ENCODE measurements around the gene BCL3. TPM values are rescaled to one million over a fixed set of nuclear protein-coding genes. Genes with fewer than 3 reads are reported as not detected.

BCL3 gene
- total and polyA plus RNA-seq, 2 of the 13 experiments (the other 11 are each of a cell fraction or from before 2014, with no cell fraction given), result 2.3 to 4.0 TPM

- no peak for TF ChIP-seq HNF1A (IDR thresholded peaks at IDR 0.05; ENCODE audit: low read depth)
- no peak for TF ChIP-seq HNF1A (CRISPR knock-in tag; IDR thresholded peaks at IDR 0.05; ENCODE audit: borderline replicate concordance)
- no peak for TF ChIP-seq ESRRA (CRISPR knock-in tag; IDR thresholded peaks at IDR 0.05; ENCODE audit: low read depth)
Measured at GRCh38 chr19:44753932-44754749, 5.6 kb downstream of the BCL3 start (continued).

- no TSS peak for BruUV-seq (replicated peaks)
- H3K9ac ChIP-seq (ENCODE audit: insufficient read depth, low read depth, low read length), result no peak overlapping the region
- peak; percentile 41; the same call in 1 of the 2 replicates for TF ChIP-seq RBFOX2 (IDR thresholded peaks at IDR 0.05; ENCODE audit: low read depth, low read length)
- TF ChIP-seq POLR2G (IDR thresholded peaks at IDR 0.05; ENCODE audit: low read depth, low read length), result no peak
- no peaks in the 10 kb centered on the region for H3K9me3 ChIP-seq (ENCODE audit: low read length)
- no peak overlapping the region for H3K27ac ChIP-seq (ENCODE audit: extremely low read length, insufficient read depth, low read length)
- peaks cover 55% of the 10 kb centered on the region for H3K4me1 ChIP-seq (ENCODE audit: insufficient read depth, low read length)
- DNase-seq (ENCODE audit: low spot score) (no peak), FAIRE-seq (no peak), ATAC-seq (no peak)
- no peaks in the 10 kb centered on the region for H4K20me1 ChIP-seq (ENCODE audit: insufficient read depth, low read length)
- no peak overlapping the region for H2AFZ ChIP-seq (ENCODE audit: low read length)
- CTCF ChIA-PET (ENCODE audit: low intra/inter-chr PET ratio, low total read pairs), result no interaction called here
- 94% methylated on average over 11 of the region's 11 CpGs for WGBS (ENCODE audit: low lambda C conversion rate)
- peaks cover 9 to 24% of the 10 kb centered on the region in 2 experiments; a peak in 4 of 5 replicates for H3K36me3 ChIP-seq (replicated peaks in 1 of 2; ENCODE audit: control insufficient read depth in 1 of 2, insufficient read depth in 2 of 2, low read length in 2 of 2)
- intact Hi-C loops (cut with micrococcal nuclease; ENCODE audit: unreplicated experiment) (no loop called here), in situ Hi-C loops (cut with HindIII; ENCODE audit: extremely low pct_ligation_motif_present, low pct_unique_long_range_greater_than_20kb) (loop anchor here (5.0 kb wide), 1 partner anchor 32 kb away; no protein-coding TSS in a partner anchor)
- POLR2A ChIA-PET, result interaction anchor here (1.1 to 2.1 kb wide), 4 partner anchors 11 to 60 kb away, joined by 3 to 7 read pairs (median 6); no protein-coding TSS in a partner anchor
- H3K79me2 ChIP-seq (ENCODE audit: insufficient read depth, low read length), result peaks cover 7% of the 10 kb centered on the region
- H3K4me3 ChIP-seq (replicated peaks in 1 of 3; ENCODE audit: insufficient read depth in 1 of 3, low read depth in 2 of 3, low read length in 3 of 3), result no peak overlapping the region
- no peaks in the 10 kb centered on the region for H3K27me3 ChIP-seq (ENCODE audit: control insufficient read depth in 1 of 2, insufficient read depth in 2 of 2, low read length in 2 of 2)
- no peak overlapping the region for H3K4me2 ChIP-seq (ENCODE audit: low read depth, low read length)
Measured at GRCh38 chr19:44754750-44755080, 6.2 kb downstream of the BCL3 start.
